ENCODE measurements around the gene FOXN1.

DNA sequence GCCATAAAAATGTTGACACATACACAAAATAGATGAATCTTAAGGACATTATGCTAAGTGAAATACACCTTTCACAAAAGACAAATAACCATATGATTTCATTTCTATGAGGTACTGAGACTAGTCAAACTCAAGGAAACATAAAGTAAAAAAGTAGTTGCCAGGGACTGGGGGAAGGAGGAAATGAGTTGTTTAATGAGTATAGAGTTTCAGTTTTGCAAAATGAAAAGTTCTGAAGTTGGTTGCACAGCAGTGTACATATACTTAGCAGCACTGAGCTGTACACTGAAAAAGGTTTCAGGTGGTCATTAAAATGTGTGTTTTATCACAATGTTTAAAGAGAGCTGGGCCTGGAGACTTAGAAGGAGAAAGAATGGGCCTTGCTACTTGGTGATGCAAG lies 37.4 kb upstream of the FOXN1 start:
- TF ChIP-seq MAFK (IDR thresholded peaks at IDR 0.05; ENCODE audit: low read depth, low read length) (no peak), POLR2A (IDR thresholded peaks at IDR 0.05; ENCODE audit: low read depth, low read length) (no peak), MXI1 (IDR thresholded peaks at IDR 0.05; ENCODE audit: borderline replicate concordance, low read depth, low read length) (no peak), FOS (IDR thresholded peaks at IDR 0.05; ENCODE audit: low read depth, low read length) (no peak), NFE2L2 (IDR thresholded peaks at IDR 0.05; ENCODE audit: low read depth, low read length) (no peak), RFX5 (IDR thresholded peaks at IDR 0.05; ENCODE audit: low read depth, low read length) (no peak), CEBPB (IDR thresholded peaks at IDR 0.05; ENCODE audit: low read depth, low read length) (no peak), RAD21 (IDR thresholded peaks at IDR 0.05; ENCODE audit: low read length) (no peak), MAZ (IDR thresholded peaks at IDR 0.05; ENCODE audit: borderline replicate concordance, low read depth, low read length) (no peak), CHD1 (IDR thresholded peaks at IDR 0.05; ENCODE audit: low read depth, low read length) (no peak)
- TF ChIP-seq, protein P1, sequence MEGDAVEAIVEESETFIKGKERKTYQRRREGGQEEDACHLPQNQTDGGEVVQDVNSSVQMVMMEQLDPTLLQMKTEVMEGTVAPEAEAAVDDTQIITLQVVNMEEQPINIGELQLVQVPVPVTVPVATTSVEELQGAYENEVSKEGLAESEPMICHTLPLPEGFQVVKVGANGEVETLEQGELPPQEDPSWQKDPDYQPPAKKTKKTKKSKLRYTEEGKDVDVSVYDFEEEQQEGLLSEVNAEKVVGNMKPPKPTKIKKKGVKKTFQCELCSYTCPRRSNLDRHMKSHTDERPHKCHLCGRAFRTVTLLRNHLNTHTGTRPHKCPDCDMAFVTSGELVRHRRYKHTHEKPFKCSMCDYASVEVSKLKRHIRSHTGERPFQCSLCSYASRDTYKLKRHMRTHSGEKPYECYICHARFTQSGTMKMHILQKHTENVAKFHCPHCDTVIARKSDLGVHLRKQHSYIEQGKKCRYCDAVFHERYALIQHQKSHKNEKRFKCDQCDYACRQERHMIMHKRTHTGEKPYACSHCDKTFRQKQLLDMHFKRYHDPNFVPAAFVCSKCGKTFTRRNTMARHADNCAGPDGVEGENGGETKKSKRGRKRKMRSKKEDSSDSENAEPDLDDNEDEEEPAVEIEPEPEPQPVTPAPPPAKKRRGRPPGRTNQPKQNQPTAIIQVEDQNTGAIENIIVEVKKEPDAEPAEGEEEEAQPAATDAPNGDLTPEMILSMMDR (conservative IDR thresholded peaks at IDR 0.05; ENCODE audit: low read depth, low read length): no peak
- TF ChIP-seq, protein P2, sequence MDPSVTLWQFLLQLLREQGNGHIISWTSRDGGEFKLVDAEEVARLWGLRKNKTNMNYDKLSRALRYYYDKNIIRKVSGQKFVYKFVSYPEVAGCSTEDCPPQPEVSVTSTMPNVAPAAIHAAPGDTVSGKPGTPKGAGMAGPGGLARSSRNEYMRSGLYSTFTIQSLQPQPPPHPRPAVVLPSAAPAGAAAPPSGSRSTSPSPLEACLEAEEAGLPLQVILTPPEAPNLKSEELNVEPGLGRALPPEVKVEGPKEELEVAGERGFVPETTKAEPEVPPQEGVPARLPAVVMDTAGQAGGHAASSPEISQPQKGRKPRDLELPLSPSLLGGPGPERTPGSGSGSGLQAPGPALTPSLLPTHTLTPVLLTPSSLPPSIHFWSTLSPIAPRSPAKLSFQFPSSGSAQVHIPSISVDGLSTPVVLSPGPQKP (IDR thresholded peaks at IDR 0.05; ENCODE audit: borderline replicate concordance, low read depth, low read length): no peak
